ES-I3 (cell line): Measurements from ENCODE around the gene FHL5.
"Not testable (repeated sequence)": the region's sequence is repeated elsewhere in the genome, so short reads cannot be mapped to it uniquely, and the experiment has no call there.

Experiments
- H3K36me3 ChIP-seq: 2 replicates; pipeline ENCODE4 v1.6.1; 2013; ENCODE audit warnings: mild to moderate bottlenecking, low read length, control low read depth, moderate library complexity; ENCODE audit not compliant: insufficient read depth
- H3K4me1 ChIP-seq: 2 replicates; pipeline ENCODE4 v1.6.1; 2013; ENCODE audit warnings: mild to moderate bottlenecking, control low read depth, low read length; ENCODE audit not compliant: insufficient read depth
- H3K9ac ChIP-seq: 2 replicates; pipeline ENCODE4 v1.6.1; 2013; ENCODE audit warnings: low read depth, mild to moderate bottlenecking, low read length, moderate library complexity
- H3K9me3 ChIP-seq: 2 replicates; pipeline ENCODE4 v1.6.1; 2013; ENCODE audit warnings: mild to moderate bottlenecking, low read length, moderate library complexity; ENCODE audit not compliant: control insufficient read depth, insufficient read depth

FHL5 gene

DNA sequence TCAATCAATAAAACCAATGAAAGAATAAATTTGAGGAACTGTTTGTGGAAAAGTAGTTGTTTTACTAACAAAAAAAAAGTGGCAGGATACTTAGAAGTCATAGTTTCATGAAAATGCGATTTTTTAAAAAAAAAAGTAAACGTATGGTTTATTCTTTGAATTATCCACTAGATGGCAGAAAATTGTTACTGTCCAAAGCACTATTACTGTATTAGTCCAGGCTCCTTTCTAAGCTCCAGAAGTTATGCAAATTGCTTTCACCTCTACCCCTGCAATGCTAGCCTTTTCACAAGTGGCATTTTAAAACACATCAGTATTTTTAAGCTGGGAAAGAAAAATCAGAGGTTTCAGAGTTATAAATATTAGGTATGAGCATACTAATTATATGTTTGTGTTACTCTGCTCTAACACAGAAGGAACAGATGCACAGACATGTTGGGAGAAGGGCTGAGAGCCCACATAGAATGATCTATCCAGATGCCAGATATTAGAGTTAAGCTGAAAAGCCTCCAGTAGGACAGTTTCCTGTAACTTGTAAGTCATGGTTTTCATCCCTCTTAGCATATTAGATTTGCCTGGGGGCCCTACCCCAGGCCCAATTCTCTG, 63.9 kb downstream of the FHL5 start:
- no peak overlapping the region for H3K9ac ChIP-seq

GRCh38 chr6:96631248-96631647, 68.3 kb downstream of the FHL5 start:
- no peaks in the 10 kb centered on the region for H3K4me1 ChIP-seq

More for the DNA sequence above, 63.9 kb downstream of the FHL5 start:
- Histone ChIP-seq H3K9me3 (no peaks in the 10 kb centered on the region), H3K4me1 (no peaks in the 10 kb centered on the region), H3K36me3 (no peaks in the 10 kb centered on the region)

DNA sequence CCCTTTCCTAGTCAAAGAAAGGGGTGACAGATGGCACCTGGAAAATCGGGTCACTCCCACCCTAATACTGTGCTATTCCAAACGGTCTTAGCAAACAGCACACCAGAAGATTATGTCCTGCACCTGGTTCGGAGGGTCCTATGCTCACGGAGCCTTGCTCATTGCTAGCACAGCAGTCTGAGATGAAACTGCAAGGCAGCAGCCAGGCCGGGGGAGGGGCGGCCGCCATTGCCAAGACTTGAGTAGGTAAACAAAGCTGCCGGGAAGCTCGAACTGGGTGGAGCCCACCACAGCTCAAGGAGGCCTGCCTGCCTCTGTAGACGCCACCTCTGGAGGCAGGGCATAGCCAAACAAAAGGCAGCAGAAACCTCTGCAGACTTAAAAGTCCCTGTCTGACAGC, 75.1 kb downstream of the FHL5 start:
- H3K4me1 ChIP-seq, H3K36me3 ChIP-seq, H3K9ac ChIP-seq, H3K9me3 ChIP-seq: not testable (repeated sequence)

More at GRCh38 chr6:96631248-96631647, 68.3 kb downstream of the FHL5 start:
- Histone ChIP-seq H3K9me3 (no peaks in the 10 kb centered on the region), H3K9ac (no peak overlapping the region), H3K36me3 (no peaks in the 10 kb centered on the region)

- Histone ChIP-seq H3K9me3 (no peaks in the 10 kb centered on the region), H3K4me1 (no peaks in the 10 kb centered on the region), H3K9ac (no peak overlapping the region), H3K36me3 (no peaks in the 10 kb centered on the region)
Observed at GRCh38 chr6:96645106-96645505, 82.2 kb downstream of the FHL5 start.

DNA sequence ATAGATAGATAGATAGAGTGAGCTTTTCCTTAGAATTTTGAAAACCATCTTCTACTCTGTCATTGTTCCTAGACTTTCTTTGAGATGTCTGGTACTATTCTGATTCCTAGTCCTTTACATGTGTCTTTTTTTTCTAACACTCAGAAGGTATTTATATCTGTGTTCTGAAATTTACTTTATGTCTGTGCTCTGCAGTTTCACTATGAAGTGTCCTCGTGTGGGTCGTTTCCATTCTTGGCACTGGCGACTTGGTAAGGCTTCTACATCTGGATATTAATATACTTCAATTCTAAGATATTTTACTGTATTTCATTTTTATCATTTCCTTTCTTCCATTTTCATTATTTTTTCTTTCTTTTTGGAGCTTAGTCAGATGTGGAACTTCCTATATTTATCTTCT, 87.0 kb downstream of the FHL5 start:
- H3K4me1 ChIP-seq, result no peaks in the 10 kb centered on the region
- H3K36me3 ChIP-seq, result no peaks in the 10 kb centered on the region
- H3K9me3 ChIP-seq, result no peaks in the 10 kb centered on the region
- H3K9ac ChIP-seq, result no peak overlapping the region

GRCh38 chr6:96651816-96652215, 88.9 kb downstream of the FHL5 start:
- H3K36me3 ChIP-seq, result no peaks in the 10 kb centered on the region
- no peak overlapping the region for H3K9ac ChIP-seq
- no peaks in the 10 kb centered on the region for H3K9me3 ChIP-seq
- H3K4me1 ChIP-seq, result no peaks in the 10 kb centered on the region

- Histone ChIP-seq H3K36me3 (no peaks in the 10 kb centered on the region), H3K9me3 (no peaks in the 10 kb centered on the region), H3K9ac (no peak overlapping the region), H3K4me1 (no peaks in the 10 kb centered on the region)
Observed at GRCh38 chr6:96652552-96652951, 89.6 kb downstream of the FHL5 start.

GRCh38 chr6:96653181-96653580, 90.3 kb downstream of the FHL5 start:
- no peak overlapping the region for H3K9ac ChIP-seq
- H3K4me1 ChIP-seq, result no peaks in the 10 kb centered on the region
- no peaks in the 10 kb centered on the region for H3K36me3 ChIP-seq
- no peaks in the 10 kb centered on the region for H3K9me3 ChIP-seq

GRCh38 chr6:96656567-96656966, 93.6 kb downstream of the FHL5 start:
- Histone ChIP-seq H3K9ac (no peak overlapping the region), H3K4me1 (no peaks in the 10 kb centered on the region), H3K36me3 (no peaks in the 10 kb centered on the region), H3K9me3 (no peaks in the 10 kb centered on the region)

DNA sequence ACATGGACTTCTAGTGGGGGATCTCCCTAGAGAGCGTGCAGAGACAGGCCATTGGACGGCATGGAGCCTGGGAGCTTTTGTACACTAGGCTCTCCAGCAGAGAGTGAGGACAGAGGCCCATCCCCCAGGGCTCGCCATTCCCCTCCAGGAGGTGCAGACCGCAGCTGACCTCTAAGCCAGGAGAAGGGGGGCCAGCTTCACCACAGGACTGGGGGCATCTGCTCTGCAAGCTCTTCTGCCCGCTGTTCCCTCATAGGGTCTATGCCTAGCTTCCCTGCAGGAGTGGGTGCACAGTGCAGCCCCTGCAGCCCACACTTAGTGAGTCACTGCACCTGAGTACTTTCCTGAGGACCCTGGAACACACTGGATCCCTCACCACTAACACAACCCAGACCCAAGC, 94.4 kb downstream of the FHL5 start:
- Histone ChIP-seq H3K4me1 (no peaks in the 10 kb centered on the region), H3K36me3 (no peaks in the 10 kb centered on the region), H3K9ac (no peak overlapping the region), H3K9me3 (no peaks in the 10 kb centered on the region)

- H3K9me3 ChIP-seq, result no peaks in the 10 kb centered on the region
- H3K9ac ChIP-seq, result no peak overlapping the region
- no peaks in the 10 kb centered on the region for H3K36me3 ChIP-seq
- H3K4me1 ChIP-seq, result no peaks in the 10 kb centered on the region
Observed at GRCh38 chr6:96659084-96659845, 96.3 kb downstream of the FHL5 start.
